Measurements from ENCODE around the gene IDH3A.

The IDH3A gene

DNA sequence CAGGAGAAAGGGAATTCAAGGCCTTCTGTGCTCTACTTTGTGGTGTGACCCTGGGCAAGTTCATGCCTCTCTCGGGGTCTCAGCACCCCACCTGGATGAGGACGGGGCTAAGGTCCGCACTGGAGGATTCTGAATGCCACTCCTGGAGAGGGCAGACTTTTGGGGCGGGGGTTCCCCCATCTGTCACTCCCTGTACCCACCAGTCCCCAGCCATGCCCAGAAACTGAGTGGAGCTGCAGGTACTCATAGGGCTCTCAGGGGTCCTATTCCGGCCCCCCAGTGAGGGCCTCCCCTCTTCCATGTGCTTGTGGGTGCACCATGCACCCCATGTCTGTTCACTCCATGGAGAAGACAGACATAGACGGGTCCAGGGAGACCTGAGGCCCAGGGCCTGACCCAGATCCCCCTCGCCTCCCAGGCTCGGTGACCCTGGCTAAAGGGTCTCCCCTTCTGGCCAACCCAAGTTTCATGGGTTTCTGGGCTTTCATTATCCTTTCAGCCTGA lies 59.2 kb downstream of the IDH3A start:
- Histone ChIP-seq H3K9ac (ENCODE audit: low read depth in 1 of 2, low read length in 2 of 2) (no peak overlapping the region), H3K4me3 (ENCODE audit: low read length in 2 of 2) (no peak overlapping the region), H3K27me3 (ENCODE audit: control insufficient read depth in 2 of 2, insufficient read depth in 2 of 2, low read length in 2 of 2) (no peaks in the 10 kb centered on the region), H3K9me3 (ENCODE audit: control insufficient read depth in 2 of 2, low read length in 2 of 2) (no peaks in the 10 kb centered on the region), H3K27ac (ENCODE audit: low read depth in 2 of 2, low read length in 2 of 2) (no peak overlapping the region), H3K36me3 (ENCODE audit: control insufficient read depth in 2 of 2, insufficient read depth in 2 of 2, low read length in 2 of 2) (no peaks in the 10 kb centered on the region), H3K4me1 (ENCODE audit: control insufficient read depth in 2 of 2, insufficient read depth in 2 of 2, low read length in 2 of 2) (peaks cover 20 to 31% of the 10 kb centered on the region in 2 donors)

DNA sequence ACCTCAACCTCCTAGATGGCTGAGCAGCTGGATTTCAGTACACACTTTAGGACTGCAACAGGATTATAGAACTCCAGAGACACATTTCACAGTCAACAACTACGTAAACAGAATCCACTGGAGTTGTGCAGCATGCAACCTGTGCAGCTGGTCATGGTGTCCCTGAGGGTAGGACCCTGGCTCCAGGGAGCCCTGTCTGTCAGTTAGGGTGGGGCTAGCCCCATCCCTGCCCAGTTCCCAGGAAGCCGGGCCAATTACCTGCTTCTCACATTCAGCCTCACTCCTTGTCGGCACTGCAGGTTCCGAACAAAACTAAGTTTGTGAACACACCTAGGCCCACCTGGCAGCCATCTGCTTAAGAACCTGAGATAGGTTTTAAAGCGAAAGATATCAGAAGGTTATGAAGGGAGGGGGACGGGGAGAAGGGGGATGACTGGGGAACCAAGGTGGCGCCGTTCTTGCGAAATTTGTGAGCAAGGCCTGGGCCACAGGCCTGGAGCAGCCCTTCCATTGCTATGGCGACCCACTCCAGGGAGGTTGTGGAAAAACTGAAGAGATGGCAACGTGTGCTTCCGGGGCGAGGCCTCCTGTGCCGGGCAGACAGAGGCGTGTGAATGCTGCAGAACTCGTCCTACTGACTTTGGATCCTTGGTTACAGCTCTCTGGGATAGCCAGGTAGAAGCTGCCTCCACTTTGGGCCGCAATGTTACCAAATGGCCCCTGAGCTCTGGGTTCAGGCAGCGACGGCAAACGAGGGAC lies 59.9 kb downstream of the IDH3A start:
- no peaks in the 10 kb centered on the region for H3K36me3 ChIP-seq (ENCODE audit: control insufficient read depth in 2 of 2, insufficient read depth in 2 of 2, low read length in 2 of 2)
- no peak overlapping the region for H3K9ac ChIP-seq (ENCODE audit: low read depth in 1 of 2, low read length in 2 of 2)
- H3K4me1 ChIP-seq (ENCODE audit: control insufficient read depth in 2 of 2, insufficient read depth in 2 of 2, low read length in 2 of 2), result peaks cover 20 to 31% of the 10 kb centered on the region in 2 donors
- no peaks in the 10 kb centered on the region for H3K9me3 ChIP-seq (ENCODE audit: control insufficient read depth in 2 of 2, low read length in 2 of 2)
- H3K4me3 ChIP-seq (ENCODE audit: low read length in 2 of 2), result no peak overlapping the region
- peak overlapping the region; percentile 33 to 51 for H3K27ac ChIP-seq (ENCODE audit: low read depth in 2 of 2, low read length in 2 of 2)
- no peaks in the 10 kb centered on the region for H3K27me3 ChIP-seq (ENCODE audit: control insufficient read depth in 2 of 2, insufficient read depth in 2 of 2, low read length in 2 of 2)

DNA sequence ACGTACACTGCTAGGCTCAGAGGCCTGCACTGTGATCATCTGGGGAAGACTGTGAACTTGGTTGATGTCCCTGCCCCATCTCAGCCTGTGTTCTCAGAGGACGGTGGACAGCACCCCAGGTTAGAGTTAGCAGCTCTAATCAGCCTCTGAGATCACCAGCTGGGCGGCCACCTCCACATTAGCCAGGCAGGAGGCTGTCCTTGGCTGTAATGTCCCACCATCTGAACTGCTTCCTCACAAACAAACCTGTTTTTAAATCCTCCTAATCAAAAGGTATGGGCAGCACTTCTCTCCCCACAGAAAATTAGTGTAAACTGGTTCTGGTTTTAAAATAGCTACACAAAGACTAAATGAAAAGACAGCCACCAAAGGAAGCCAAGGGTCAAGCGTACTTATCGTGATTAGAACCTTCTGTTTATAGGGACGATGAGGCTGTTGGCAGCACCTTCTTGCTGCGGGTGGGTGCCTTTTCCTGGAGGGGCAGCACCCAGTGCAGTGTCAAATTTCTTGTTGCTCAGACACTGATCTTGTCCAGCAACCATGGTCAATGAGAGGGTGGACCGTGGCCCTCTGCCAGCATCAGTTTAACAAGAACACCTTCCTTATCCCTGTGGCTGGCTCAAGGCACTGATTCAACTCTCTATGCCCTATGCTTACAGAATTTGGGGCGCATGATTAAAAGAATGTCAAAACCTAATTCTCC lies 60.6 kb downstream of the IDH3A start:
- Histone ChIP-seq H3K9me3 (ENCODE audit: control insufficient read depth in 2 of 2, low read length in 2 of 2) (no peaks in the 10 kb centered on the region), H3K27ac (ENCODE audit: low read depth in 2 of 2, low read length in 2 of 2) (peak overlapping the region; percentile 33 to 51), H3K27me3 (ENCODE audit: control insufficient read depth in 2 of 2, insufficient read depth in 2 of 2, low read length in 2 of 2) (no peaks in the 10 kb centered on the region), H3K4me3 (ENCODE audit: low read length in 2 of 2) (no peak overlapping the region), H3K4me1 (ENCODE audit: control insufficient read depth in 2 of 2, insufficient read depth in 2 of 2, low read length in 2 of 2) (peaks cover 20 to 31% of the 10 kb centered on the region in 2 donors), H3K9ac (ENCODE audit: low read depth in 1 of 2, low read length in 2 of 2) (no peak overlapping the region), H3K36me3 (ENCODE audit: control insufficient read depth in 2 of 2, insufficient read depth in 2 of 2, low read length in 2 of 2) (no peaks in the 10 kb centered on the region)

DNA sequence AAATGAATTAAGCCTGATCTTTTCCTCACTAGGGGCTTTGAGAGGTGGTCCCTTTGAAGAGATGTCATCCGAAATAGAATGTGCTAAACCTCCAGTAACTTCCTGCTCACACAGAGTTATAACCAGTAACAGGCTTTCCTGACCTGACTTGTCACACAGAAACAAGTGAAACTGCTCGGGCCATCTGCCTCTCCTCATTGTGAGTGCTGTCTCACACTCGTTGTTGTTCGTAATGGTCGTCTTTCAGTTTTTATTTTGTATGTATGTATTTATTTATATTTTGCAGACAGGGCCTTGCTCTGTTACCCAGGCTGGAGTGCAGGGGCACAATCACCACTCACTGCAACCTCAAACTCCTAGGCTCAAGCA lies 61.2 kb downstream of the IDH3A start:
- Histone ChIP-seq H3K36me3 (ENCODE audit: control insufficient read depth in 2 of 2, insufficient read depth in 2 of 2, low read length in 2 of 2) (no peaks in the 10 kb centered on the region), H3K9ac (ENCODE audit: low read depth in 1 of 2, low read length in 2 of 2) (no peak overlapping the region), H3K9me3 (ENCODE audit: control insufficient read depth in 2 of 2, low read length in 2 of 2) (no peaks in the 10 kb centered on the region), H3K27me3 (ENCODE audit: control insufficient read depth in 2 of 2, insufficient read depth in 2 of 2, low read length in 2 of 2) (no peaks in the 10 kb centered on the region), H3K4me1 (ENCODE audit: control insufficient read depth in 2 of 2, insufficient read depth in 2 of 2, low read length in 2 of 2) (peaks cover 20 to 31% of the 10 kb centered on the region in 2 donors), H3K4me3 (ENCODE audit: low read length in 2 of 2) (no peak overlapping the region), H3K27ac (ENCODE audit: low read depth in 2 of 2, low read length in 2 of 2) (peak overlapping the region; percentile 20 to 51)

DNA sequence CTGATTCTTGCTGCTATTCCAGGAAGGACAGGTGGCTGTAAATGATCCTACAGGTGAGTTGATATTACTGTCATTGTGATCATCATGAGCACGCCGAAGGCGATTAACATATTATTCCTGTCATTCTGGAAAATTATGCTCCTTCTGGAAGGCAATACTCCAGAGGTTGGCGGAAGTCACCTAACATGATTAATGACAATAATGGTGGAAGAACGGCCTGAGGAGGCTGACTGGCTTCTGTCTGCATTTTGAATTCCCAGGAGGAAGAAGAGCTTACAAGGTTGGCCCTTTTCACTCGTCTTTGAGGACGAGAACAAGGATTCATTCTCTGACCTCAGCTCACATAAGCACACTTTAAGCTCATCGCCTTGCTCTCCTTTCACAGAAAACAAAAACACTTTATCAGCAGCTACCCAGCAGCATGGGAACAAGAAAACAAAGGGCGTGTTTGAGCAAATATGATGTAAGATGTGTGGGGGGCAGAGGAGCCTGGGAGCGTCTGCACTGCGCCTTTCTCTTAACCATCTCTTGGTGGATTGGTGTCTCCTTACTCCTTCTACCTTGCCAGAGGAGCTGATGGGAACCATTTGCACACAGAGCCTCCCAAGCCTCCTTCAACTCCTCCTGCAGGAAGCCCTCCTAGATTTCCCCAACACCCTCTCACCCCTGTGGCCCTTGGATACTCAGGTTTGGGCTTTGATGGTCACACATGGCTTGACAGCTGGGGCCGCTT lies 62.2 kb downstream of the IDH3A start:
- Histone ChIP-seq H3K27ac (ENCODE audit: low read depth in 2 of 2, low read length in 2 of 2) (no peak overlapping the region), H3K4me1 (ENCODE audit: control insufficient read depth in 2 of 2, insufficient read depth in 2 of 2, low read length in 2 of 2) (peaks cover 27 to 40% of the 10 kb centered on the region in 2 donors), H3K4me3 (ENCODE audit: low read length in 2 of 2) (no peak overlapping the region), H3K36me3 (ENCODE audit: control insufficient read depth in 2 of 2, insufficient read depth in 2 of 2, low read length in 2 of 2) (no peaks in the 10 kb centered on the region), H3K9me3 (ENCODE audit: control insufficient read depth in 2 of 2, low read length in 2 of 2) (no peaks in the 10 kb centered on the region), H3K9ac (ENCODE audit: low read depth in 1 of 2, low read length in 2 of 2) (no peak overlapping the region), H3K27me3 (ENCODE audit: control insufficient read depth in 2 of 2, insufficient read depth in 2 of 2, low read length in 2 of 2) (no peaks in the 10 kb centered on the region)

DNA sequence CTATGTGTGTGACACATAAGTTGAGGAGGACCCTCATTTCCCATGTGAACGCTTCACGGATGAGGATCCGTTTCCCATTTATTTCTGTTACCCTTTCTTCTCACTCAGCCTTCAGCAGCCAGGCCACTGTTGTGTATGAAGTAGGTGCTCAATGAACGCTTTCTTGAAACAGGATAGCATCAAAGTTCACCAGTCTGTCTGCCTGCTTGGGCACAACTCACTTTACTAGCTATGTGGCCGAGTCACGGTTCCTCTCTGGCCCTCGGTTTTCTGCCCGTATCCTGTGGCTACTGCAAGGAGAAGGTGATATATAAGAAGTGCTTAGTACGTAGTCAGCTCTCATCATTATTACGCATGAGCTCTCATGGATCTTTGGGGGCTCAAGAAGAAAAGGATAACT lies 62.8 kb downstream of the IDH3A start:
- Histone ChIP-seq H3K9me3 (ENCODE audit: control insufficient read depth in 2 of 2, low read length in 2 of 2) (no peaks in the 10 kb centered on the region), H3K27ac (ENCODE audit: low read depth in 2 of 2, low read length in 2 of 2) (no peak overlapping the region), H3K9ac (ENCODE audit: low read depth in 1 of 2, low read length in 2 of 2) (no peak overlapping the region), H3K4me1 (ENCODE audit: control insufficient read depth in 2 of 2, insufficient read depth in 2 of 2, low read length in 2 of 2) (peaks cover 29 to 45% of the 10 kb centered on the region in 2 donors), H3K36me3 (ENCODE audit: control insufficient read depth in 2 of 2, insufficient read depth in 2 of 2, low read length in 2 of 2) (no peaks in the 10 kb centered on the region), H3K4me3 (ENCODE audit: low read length in 2 of 2) (no peak overlapping the region), H3K27me3 (ENCODE audit: control insufficient read depth in 2 of 2, insufficient read depth in 2 of 2, low read length in 2 of 2) (no peaks in the 10 kb centered on the region)

DNA sequence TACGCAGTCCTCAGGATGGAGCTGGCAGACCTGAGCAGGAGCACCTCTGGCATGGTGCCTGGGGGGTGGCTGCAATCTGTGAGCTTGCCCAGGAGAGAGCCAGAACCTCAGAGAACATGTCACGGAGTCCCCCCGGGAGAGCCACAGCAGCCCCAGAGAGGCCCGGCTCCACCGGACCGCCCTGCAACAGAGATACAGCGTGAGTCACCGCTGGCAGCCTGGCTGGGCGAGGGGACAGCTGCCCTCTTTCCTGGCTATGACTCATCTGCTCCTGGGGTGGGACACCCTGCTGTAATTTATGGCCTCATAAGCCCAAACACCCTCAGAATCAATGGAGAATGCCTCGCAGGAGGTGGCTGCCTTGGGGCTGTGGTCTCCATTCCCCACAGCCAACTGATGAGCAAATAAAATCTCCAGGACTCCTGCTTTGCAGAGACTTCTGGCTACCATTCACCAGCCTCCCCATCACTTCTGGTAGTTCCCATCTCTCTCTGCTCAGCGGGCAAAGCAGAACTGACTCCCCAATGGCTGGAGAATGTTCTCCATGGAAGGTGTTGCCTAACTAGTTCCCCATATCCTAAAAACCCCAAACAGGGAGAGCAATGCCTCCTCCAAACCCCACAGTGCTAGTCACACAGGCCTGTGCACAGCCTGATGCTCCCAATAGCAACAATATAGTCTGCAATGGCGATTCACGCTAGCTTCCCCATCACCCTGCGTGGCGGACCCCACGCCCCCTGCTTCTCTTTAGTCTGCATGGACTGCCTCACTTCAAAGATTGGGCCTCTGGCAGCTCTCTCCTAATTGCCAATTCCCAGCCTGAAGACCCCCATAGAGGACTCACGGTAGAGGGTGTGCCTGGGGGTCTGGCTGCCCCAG lies 63.6 kb downstream of the IDH3A start:
- Histone ChIP-seq H3K4me3 (ENCODE audit: low read length in 2 of 2) (no peak overlapping the region), H3K9me3 (ENCODE audit: control insufficient read depth in 2 of 2, low read length in 2 of 2) (no peaks in the 10 kb centered on the region), H3K27me3 (ENCODE audit: control insufficient read depth in 2 of 2, insufficient read depth in 2 of 2, low read length in 2 of 2) (no peaks in the 10 kb centered on the region), H3K27ac (ENCODE audit: low read depth in 2 of 2, low read length in 2 of 2) (peak overlapping the region in 1 of 2 donors; percentile 37), H3K4me1 (ENCODE audit: control insufficient read depth in 2 of 2, insufficient read depth in 2 of 2, low read length in 2 of 2) (peaks cover 29 to 48% of the 10 kb centered on the region in 2 donors), H3K9ac (ENCODE audit: low read depth in 1 of 2, low read length in 2 of 2) (peak overlapping the region in 1 of 2 donors; percentile 9), H3K36me3 (ENCODE audit: control insufficient read depth in 2 of 2, insufficient read depth in 2 of 2, low read length in 2 of 2) (no peaks in the 10 kb centered on the region)

DNA sequence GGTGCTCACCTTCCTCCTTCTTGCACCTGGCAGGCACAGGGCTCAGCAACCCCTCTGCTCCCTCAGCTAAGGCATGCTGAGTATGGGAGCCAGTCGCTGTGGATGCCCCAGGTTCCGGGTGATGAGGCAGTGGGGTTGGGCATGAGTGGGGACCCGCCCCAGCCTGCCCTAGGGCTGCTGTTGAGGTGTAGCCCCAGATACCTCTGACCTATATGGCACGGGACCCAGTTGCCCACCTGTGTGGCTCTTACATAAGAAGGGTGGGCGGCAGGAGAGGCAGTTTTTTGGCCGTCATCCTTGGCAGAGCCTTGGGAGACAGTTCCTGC lies 64.2 kb downstream of the IDH3A start:
- Histone ChIP-seq H3K36me3 (ENCODE audit: control insufficient read depth in 2 of 2, insufficient read depth in 2 of 2, low read length in 2 of 2) (no peaks in the 10 kb centered on the region), H3K27me3 (ENCODE audit: control insufficient read depth in 2 of 2, insufficient read depth in 2 of 2, low read length in 2 of 2) (no peaks in the 10 kb centered on the region), H3K9me3 (ENCODE audit: control insufficient read depth in 2 of 2, low read length in 2 of 2) (no peaks in the 10 kb centered on the region), H3K4me3 (ENCODE audit: low read length in 2 of 2) (no peak overlapping the region), H3K27ac (ENCODE audit: low read depth in 2 of 2, low read length in 2 of 2) (no peak overlapping the region), H3K9ac (ENCODE audit: low read depth in 1 of 2, low read length in 2 of 2) (no peak overlapping the region), H3K4me1 (ENCODE audit: control insufficient read depth in 2 of 2, insufficient read depth in 2 of 2, low read length in 2 of 2) (peaks cover 29 to 48% of the 10 kb centered on the region in 2 donors)

DNA sequence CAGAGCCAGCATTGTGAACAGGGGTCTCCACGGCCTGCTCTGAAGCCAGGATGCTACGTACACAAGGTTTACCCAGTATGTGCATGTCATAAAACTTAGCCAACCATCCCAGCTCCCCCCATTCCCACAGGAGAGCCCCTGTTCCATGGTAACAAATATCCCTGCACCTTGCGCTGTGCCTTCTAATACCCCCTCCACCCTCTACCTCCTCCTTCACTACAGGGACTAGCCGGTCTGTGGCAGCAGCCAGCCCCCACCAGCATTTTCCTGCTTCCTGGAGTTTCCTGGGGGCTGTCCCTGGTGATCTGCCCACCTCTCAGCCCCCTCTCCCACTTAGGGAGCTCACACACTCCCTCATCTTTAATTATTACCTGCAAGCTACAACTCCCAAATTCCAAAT lies 64.8 kb downstream of the IDH3A start:
- Histone ChIP-seq H3K4me1 (ENCODE audit: control insufficient read depth in 2 of 2, insufficient read depth in 2 of 2, low read length in 2 of 2) (peaks cover 28 to 48% of the 10 kb centered on the region in 2 donors), H3K36me3 (ENCODE audit: control insufficient read depth in 2 of 2, insufficient read depth in 2 of 2, low read length in 2 of 2) (no peaks in the 10 kb centered on the region), H3K27ac (ENCODE audit: low read depth in 2 of 2, low read length in 2 of 2) (no peak overlapping the region), H3K4me3 (ENCODE audit: low read length in 2 of 2) (no peak overlapping the region), H3K27me3 (ENCODE audit: control insufficient read depth in 2 of 2, insufficient read depth in 2 of 2, low read length in 2 of 2) (no peaks in the 10 kb centered on the region), H3K9ac (ENCODE audit: low read depth in 1 of 2, low read length in 2 of 2) (no peak overlapping the region), H3K9me3 (ENCODE audit: control insufficient read depth in 2 of 2, low read length in 2 of 2) (no peaks in the 10 kb centered on the region)

Data from mucosa of rectum (tissue), 2 donors.